DOHH2 (cell line): Measurements from ENCODE around the gene CLINT1.

Experiments used
- CTCF ChIP-seq: fragments of 200-600 bp; sonication (generic); IDR thresholded peaks from one replicate; pipeline ENCODE4 v1.5.1; 2014; ENCODE audit warnings: antibody characterized with exemption, mild to moderate bottlenecking, low read depth, low read length; ENCODE audit not compliant: poor library complexity, severe bottlenecking
- EZH2phosphoT487 ChIP-seq: fragments of 200-600 bp; sonication (generic); IDR thresholded peaks from 2 replicates; pipeline ENCODE4 v1.6.1; 2017; ENCODE audit warnings: borderline replicate concordance, mild to moderate bottlenecking, antibody characterized with exemption, low read length, moderate library complexity, mixed read lengths

GRCh38 chr5:157877821-157878220 is 18.9 kb upstream of the CLINT1 start:
- TF ChIP-seq CTCF (no peak), EZH2phosphoT487 (no peak)
